HepG2 (cell line): ENCODE data around the gene IZUMO4. TPM values are rescaled to one million over a fixed set of nuclear protein-coding genes. Genes with fewer than 3 reads are reported as not detected.

Source experiments
- ATAC-seq: fragments of 200-7000 bp; cut with Tn5 transposase; 3 replicates; pipeline ENCODE4 v1.9.1; 2020; ENCODE audit warnings: mild to moderate bottlenecking, moderate library complexity
- BruUV-seq: library from RNA; stranded (reverse); fragments of 400-500 nt; replicated peaks from 2 replicates; lab custom pipeline; 2021; lab: Mats Ljungman, UMichigan
- CTCF ChIA-PET: fragments of 300-600 bp; formaldehyde crosslinking; extraction: SDS; loops from one replicate; lab custom pipeline; 2021; ENCODE audit warnings: low total read pairs, inconsistent platforms, low intra/inter-chr PET ratio; lab: Yijun Ruan, JAX
- POLR2A ChIA-PET: fragments of 350-600 bp; sonication (Branson Sonifier 250); formaldehyde crosslinking; loops from one replicate; lab custom pipeline; 2020; ENCODE audit warnings: antibody characterized with exemption, inconsistent platforms; lab: Yijun Ruan, JAX
- DNase-seq: peaks from one replicate; pipeline ENCODE4 v3.0.0-alpha.2; 2015; ENCODE audit warnings: low spot score
- FAIRE-seq: peaks from 3 replicates; lab custom pipeline; 2011; peaks lifted over from hg19 to GRCh38; lab: Jason Lieb, UNC
- H2AFZ ChIP-seq: one replicate; pipeline ENCODE4 v1.6.1; 2011; ENCODE audit warnings: low read length, inconsistent platforms
- H3K27ac ChIP-seq: fragments of 300-600 bp; 3 replicates; pipeline ENCODE4 v1.8.0; 2011; ENCODE audit warnings: mixed run types, mild to moderate bottlenecking, mixed read lengths, low read length, inconsistent platforms; ENCODE audit not compliant: insufficient read depth; ENCODE audit errors: extremely low read length
- H3K27me3 ChIP-seq, 2 experiments: fragments of 200-600 bp in 1 of 2; 2 replicates in 1 of 2; 3 replicates in 1 of 2; pipeline versions ENCODE4 v1.6.0 to v1.8.0; 2011; ENCODE audit warnings: low read length in 2 of 2, mild to moderate bottlenecking in 2 of 2, moderate library complexity in 2 of 2, inconsistent platforms in 1 of 2; ENCODE audit not compliant: insufficient read depth in 2 of 2, control insufficient read depth in 1 of 2
- H3K36me3 ChIP-seq, 2 experiments: fragments of 200-600 bp in 1 of 2; replicated peaks in 1 of 2; 2 replicates in 1 of 2; 3 replicates in 1 of 2; pipeline versions ENCODE4 v1.5.1 to v1.8.0; 2011; ENCODE audit warnings: low read length in 2 of 2, inconsistent platforms in 1 of 2; ENCODE audit not compliant: insufficient read depth in 2 of 2, control insufficient read depth in 1 of 2
- H3K4me1 ChIP-seq: 2 replicates; pipeline ENCODE4 v1.5.1; 2012; ENCODE audit warnings: low read length, inconsistent platforms; ENCODE audit not compliant: insufficient read depth
- H3K4me2 ChIP-seq: 2 replicates; pipeline ENCODE4 v1.6.0; 2011; ENCODE audit warnings: low read depth, low read length, inconsistent platforms
- H3K4me3 ChIP-seq, 3 experiments: fragments of 200-600 bp in 1 of 3; sonication (generic), shearing (Covaris generic) in 1 of 3; replicated peaks in 1 of 3; 2 replicates each; pipeline ENCODE4 v1.5.1; 2011 to 2016; ENCODE audit warnings: low read length in 3 of 3, inconsistent platforms in 2 of 3, low read depth in 2 of 3, mild to moderate bottlenecking in 2 of 3, control low read depth in 1 of 3, mixed read lengths in 1 of 3; ENCODE audit not compliant: insufficient read depth in 1 of 3
- H3K79me2 ChIP-seq: one replicate; pipeline ENCODE4 v1.6.1; 2011; ENCODE audit warnings: low read length, inconsistent platforms; ENCODE audit not compliant: insufficient read depth
- H3K9ac ChIP-seq: 2 replicates; pipeline ENCODE4 v1.6.0; 2011; ENCODE audit warnings: mild to moderate bottlenecking, low read depth, low read length, inconsistent platforms; ENCODE audit not compliant: insufficient read depth
- H3K9me3 ChIP-seq: 2 replicates; pipeline ENCODE4 v1.5.1; 2012; ENCODE audit warnings: mild to moderate bottlenecking, low read length
- H4K20me1 ChIP-seq: 2 replicates; pipeline ENCODE4 v1.6.0; 2011; ENCODE audit warnings: inconsistent platforms, mild to moderate bottlenecking, low read length, moderate library complexity; ENCODE audit not compliant: insufficient read depth
- CC2D1A ChIP-seq: sonication (generic); formaldehyde crosslinking; IDR thresholded peaks from 2 replicates; pipeline ENCODE4 v1.8.1; 2023; ENCODE audit warnings: mild to moderate bottlenecking, missing genetic modification reagents
- HIVEP1 ChIP-seq: sonication (generic); formaldehyde crosslinking; IDR thresholded peaks from 2 replicates; pipeline ENCODE4 v1.4.0; 2020; ENCODE audit warnings: mild to moderate bottlenecking, missing genetic modification reagents
- KLF11 ChIP-seq: IDR thresholded peaks from 2 replicates; pipeline ENCODE4 v1.6.1; 2016; ENCODE audit warnings: missing compliant biosample characterization
- NR1H2 ChIP-seq: sonication (generic); formaldehyde crosslinking; IDR thresholded peaks from 2 replicates; pipeline ENCODE4 v1.8.1; 2022; ENCODE audit warnings: low read depth, missing genetic modification reagents, borderline replicate concordance
- RBAK ChIP-seq: sonication (generic); formaldehyde crosslinking; IDR thresholded peaks from 2 replicates; pipeline ENCODE4 v1.5.1; 2020; ENCODE audit warnings: mild to moderate bottlenecking, missing genetic modification reagents
- ZNF124 ChIP-seq: sonication (generic); formaldehyde crosslinking; IDR thresholded peaks from 2 replicates; pipeline ENCODE4 v1.4.0; 2020; ENCODE audit warnings: missing genetic modification reagents
- ZNF318 ChIP-seq: sonication (generic); formaldehyde crosslinking; IDR thresholded peaks from 2 replicates; pipeline ENCODE4 v1.4.0; 2020; ENCODE audit warnings: mild to moderate bottlenecking, missing genetic modification reagents
- WGBS: methylation state at CpG from one replicate; pipeline ENCODE4 v1.1.6; 2017; ENCODE audit warnings: low lambda C conversion rate; 5-methylcytosine and 5-hydroxymethylcytosine counted together
- in situ Hi-C: cut with HindIII; loops from 2 replicates; pipeline ENCODE4 v1.10.0; 2017; ENCODE audit warnings: low pct_unique_long_range_greater_than_20kb; ENCODE audit not compliant: extremely low pct_ligation_motif_present
- intact Hi-C: fragments of 100-400 bp; cut with micrococcal nuclease; formaldehyde crosslinking; loops from one replicate; pipeline ENCODE4 v1.10.0; 2022; ENCODE audit not compliant: unreplicated experiment
- polyA plus RNA-seq, 8 experiments: library from polyadenylated mRNA; depleted of rRNA in 3 of 8; stranded (reverse) in 7 of 8; unstranded in 1 of 8; fragments of >200 nt; fragmentation: Illumina TruSeq in 4 of 8; extraction: Trizol in 4 of 8; gene quantifications; 2 replicates each; pipeline versions ENCODE4 v1.2.1 to v1.2.3, GENCODE V29; 2011 to 2016; ENCODE audit warnings: low read depth in 4 of 8, missing spikeins in 1 of 8, mixed read lengths in 1 of 8; ENCODE audit not compliant: insufficient read depth in 1 of 8
- total RNA-seq, 5 experiments: library from RNA; depleted of rRNA; stranded (reverse); fragments of >200 nt; fragmentation: Illumina TruSeq; extraction: Trizol; gene quantifications; 2 replicates each; pipeline ENCODE4 v1.2.3, GENCODE V29; 2016; ENCODE audit warnings: low read depth in 1 of 5

The IZUMO4 gene
- total and polyA plus RNA-seq, 2 of the 13 experiments (the other 11 are each of a cell fraction or from before 2014, with no cell fraction given) = 0.77 to 3.9 TPM

DNA sequence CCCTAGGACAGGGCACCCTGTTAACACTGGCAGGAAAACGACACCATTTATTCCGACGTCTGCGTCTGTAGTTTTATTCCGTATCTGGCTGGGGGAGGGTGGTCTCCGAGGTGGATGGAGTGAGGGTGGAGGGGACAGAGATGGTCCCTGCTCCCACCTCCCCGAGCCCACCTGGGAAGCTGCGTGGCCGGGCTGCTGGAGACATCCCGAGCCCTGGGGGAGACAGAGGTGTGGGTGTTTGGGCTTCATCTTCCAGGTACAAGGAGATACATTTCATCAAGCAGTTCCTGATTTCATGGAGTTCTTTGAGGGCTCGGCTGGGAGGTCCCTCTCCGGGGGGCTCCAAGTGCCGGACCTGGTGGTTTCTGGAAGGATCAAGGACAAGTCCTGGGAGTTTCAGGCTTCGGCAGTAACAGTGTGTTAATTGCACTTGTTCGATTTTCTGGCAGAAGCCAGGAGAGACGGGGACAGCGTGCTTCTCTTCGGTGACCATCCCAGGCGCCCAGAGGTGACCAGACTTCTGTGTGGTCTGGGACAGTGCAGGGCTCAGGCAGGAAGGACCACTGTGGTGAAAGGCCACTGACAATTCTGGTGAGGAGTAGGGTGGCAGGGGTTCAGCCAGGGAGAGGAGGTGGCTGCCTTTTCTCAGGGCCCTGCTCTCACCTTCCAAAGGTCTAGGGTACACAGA, 25.6 kb upstream of the IZUMO4 start:
- Histone ChIP-seq H3K27ac (no peak overlapping the region), H2AFZ (no peak overlapping the region), H3K4me2 (no peak overlapping the region), H3K9me3 (no peaks in the 10 kb centered on the region), H3K79me2 (no peaks in the 10 kb centered on the region), H3K36me3 (peaks cover 4 to 11% of the 10 kb centered on the region in 2 experiments; a peak in 3 of 5 replicates), H3K9ac (no peak overlapping the region), H3K27me3 (no peaks in the 10 kb centered on the region), H3K4me1 (peaks cover 32% of the 10 kb centered on the region), H4K20me1 (no peaks in the 10 kb centered on the region), H3K4me3 (no peak overlapping the region)
- POLR2A ChIA-PET = no interaction called here
- CTCF ChIA-PET = no interaction called here
- intact Hi-C loops = no loop called here
- DNase-seq (no peak), FAIRE-seq (no peak), ATAC-seq (no peak)
- WGBS = 97% methylated on average over 19 of the region's 19 CpGs
- BruUV-seq = TSS peak; percentile 63
- in situ Hi-C loops = no loop called here
- TF ChIP-seq KLF11 = no peak

- no peak for DNase-seq
- no peak for FAIRE-seq
- no peaks in the 10 kb centered on the region for H3K9me3 ChIP-seq
- ChIA-PET POLR2A (no interaction called here), CTCF (no interaction called here)
- H3K27me3 ChIP-seq = no peaks in the 10 kb centered on the region
- H3K4me1 ChIP-seq = peaks cover 18% of the 10 kb centered on the region
- no TSS peak for BruUV-seq
- H3K36me3 ChIP-seq = peaks cover 10 to 21% of the 10 kb centered on the region in 2 experiments; a peak in 3 of 5 replicates
- H4K20me1 ChIP-seq = no peaks in the 10 kb centered on the region
- H3K79me2 ChIP-seq = no peaks in the 10 kb centered on the region
- WGBS = 97% methylated on average over 15 of the region's 32 CpGs
- H3K9ac ChIP-seq = no peak overlapping the region
- H2AFZ ChIP-seq = no peak overlapping the region
- TF ChIP-seq CC2D1A (no peak), ZNF124 (CRISPR knock-in tag) (no peak), RBAK (CRISPR knock-in tag) (no peak), NR1H2 (CRISPR knock-in tag) (no peak), ZNF318 (no peak), HIVEP1 (no peak)
- no peak for ATAC-seq
- H3K27ac ChIP-seq = no peak overlapping the region
- in situ Hi-C loops = no loop called here
- intact Hi-C loops = no loop called here
- H3K4me3 ChIP-seq = no peak overlapping the region
- H3K4me2 ChIP-seq = no peak overlapping the region
Measured at GRCh38 chr19:2072757-2073551, 23.8 kb upstream of the IZUMO4 start.
